Cerebellar cortex (tissue), 1 donor: ENCODE measurements around the gene MAD1L1.
"Not testable (repeated sequence)": the region's sequence is repeated elsewhere in the genome, so short reads cannot be mapped to it uniquely, and the experiment has no call there.

ENCODE experiments used
- DNase-seq: peaks from one replicate; pipeline ENCODE4 v3.0.0-alpha.2; 2015; ENCODE audit warnings: low spot score

MAD1L1 gene

DNA sequence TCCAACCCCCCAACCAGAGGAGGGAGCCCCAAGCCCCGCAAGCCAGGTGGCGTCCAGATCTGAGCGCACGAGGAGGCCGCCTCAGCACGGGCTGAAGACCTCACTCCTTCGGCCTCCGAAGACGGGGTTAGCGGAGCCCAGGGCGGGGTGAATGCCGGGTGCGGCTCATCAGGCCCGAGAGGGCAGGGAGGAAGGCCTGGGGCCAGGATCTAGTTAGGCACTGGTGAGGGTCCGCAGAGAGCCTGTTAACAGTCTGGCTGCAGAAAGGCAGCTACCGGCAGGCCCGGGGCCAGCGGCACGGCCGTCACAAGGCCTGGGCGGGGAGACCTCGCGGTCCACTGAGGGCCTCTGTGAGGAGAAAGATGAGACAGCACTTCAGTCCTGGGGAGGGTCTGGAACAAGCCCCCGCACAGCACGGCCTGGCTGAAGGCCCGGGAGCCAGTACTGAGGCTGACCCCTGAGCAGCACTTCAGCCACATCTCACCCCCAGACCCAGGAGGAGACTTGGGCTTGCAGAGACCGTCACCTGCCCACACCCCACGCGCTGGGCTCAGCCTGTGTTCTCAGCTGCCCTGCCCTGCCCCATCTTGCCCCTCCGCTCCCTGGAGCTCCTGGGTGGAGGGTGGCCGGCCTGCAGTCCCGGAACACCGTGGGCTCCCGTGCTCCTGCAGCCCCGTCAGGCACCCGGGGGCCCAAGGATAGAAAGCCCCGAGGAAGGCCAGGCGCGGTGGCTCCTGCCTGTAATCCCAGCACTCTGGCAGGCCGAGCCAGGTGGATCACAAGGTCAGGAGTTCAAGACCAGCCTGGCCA, 369.4 kb downstream of the MAD1L1 start:
- DNase-seq: no peak

DNA sequence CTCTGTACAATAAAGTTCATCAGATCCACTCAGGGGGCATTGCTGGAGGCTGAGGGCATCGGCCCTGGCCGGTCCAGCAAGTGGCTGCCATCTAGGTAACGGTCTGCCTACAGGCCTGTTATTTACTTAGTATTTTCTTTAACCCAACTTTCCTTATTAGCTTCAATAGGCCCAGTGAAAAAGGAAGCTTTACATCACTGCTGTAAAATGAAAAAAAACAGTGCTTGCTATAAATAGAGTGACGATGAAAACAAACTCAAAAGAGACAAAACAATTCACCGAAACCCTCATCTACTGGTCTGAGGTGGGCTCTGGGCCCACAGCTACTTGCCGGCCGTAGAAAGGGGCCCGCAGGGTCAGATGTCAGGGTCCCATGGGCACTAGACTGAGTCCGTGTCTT, 370.2 kb downstream of the MAD1L1 start:
- DNase-seq: no peak

DNA sequence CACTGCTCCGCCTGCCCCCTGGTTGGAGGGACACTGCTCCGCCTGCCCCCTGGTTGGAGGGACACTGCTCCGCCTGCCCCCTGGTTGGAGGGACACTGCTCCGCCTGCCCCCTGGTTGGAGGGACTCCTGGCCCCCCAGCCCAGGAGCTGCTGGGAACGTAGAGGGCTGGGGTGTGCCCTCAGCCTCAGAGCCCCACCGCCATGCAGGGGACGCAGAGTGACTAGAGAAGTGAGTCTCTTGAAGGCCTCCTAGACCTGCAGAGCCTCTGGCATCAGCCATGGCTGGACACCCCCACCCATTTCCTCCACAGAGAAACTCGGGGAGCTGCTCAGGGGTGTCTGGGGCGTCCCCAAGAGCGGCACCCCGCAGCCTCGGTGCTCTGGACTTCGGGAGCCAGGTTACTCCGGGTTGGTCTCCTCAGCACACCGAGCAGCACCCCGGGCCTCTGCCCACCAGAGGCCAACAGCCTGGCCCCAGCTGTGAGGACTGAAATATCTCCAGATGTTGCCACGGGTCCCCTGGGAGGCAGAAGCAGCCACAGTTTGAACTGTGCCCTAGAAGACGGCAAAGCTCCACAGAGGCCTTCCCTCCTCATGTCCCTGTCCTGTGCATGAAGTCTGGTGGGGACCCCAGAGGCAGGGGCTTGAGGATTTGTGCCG, 370.8 kb downstream of the MAD1L1 start:
- DNase-seq: no peak

DNA sequence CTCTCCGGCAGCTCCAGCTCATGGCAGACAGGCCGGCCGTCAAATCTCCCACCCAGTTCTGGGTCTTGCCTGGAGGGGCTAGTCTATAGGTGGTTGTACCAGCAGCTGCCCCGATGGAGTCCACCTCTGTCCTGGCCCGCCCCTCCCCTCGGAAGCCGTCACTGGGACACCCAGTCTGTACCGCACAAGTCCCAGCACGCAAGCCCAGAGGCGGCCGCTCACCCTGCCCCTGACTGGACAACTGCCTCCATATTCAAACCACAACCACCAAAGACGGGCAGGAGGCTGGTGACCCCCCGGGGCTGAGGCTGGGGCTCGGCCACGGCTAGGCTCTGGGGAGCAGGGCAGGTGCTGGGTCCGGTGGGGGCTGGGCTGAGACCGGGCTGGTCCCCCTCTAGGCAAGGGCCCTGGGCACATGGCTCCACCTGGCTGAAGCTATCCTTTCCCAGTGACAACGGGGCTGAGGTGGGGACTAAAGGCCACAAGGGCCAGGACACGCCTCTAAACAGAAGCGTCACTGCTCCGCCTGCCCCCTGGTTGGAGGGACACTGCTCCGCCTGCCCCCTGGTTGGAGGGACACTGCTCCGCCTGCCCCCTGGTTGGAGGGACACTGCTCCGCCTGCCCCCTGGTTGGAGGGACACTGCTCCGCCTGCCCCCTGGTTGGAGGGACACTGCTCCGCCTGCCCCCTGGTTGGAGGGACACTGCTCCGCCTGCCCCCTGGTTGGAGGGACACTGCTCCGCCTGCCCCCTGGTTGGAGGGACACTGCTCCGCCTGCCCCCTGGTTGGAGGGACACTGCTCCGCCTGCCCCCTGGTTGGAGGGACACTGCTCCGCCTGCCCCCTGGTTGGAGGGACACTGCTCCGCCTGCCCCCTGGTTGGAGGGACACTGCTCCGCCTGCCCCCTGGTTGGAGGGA, 371.6 kb downstream of the MAD1L1 start:
- not testable (repeated sequence) for DNase-seq

DNA sequence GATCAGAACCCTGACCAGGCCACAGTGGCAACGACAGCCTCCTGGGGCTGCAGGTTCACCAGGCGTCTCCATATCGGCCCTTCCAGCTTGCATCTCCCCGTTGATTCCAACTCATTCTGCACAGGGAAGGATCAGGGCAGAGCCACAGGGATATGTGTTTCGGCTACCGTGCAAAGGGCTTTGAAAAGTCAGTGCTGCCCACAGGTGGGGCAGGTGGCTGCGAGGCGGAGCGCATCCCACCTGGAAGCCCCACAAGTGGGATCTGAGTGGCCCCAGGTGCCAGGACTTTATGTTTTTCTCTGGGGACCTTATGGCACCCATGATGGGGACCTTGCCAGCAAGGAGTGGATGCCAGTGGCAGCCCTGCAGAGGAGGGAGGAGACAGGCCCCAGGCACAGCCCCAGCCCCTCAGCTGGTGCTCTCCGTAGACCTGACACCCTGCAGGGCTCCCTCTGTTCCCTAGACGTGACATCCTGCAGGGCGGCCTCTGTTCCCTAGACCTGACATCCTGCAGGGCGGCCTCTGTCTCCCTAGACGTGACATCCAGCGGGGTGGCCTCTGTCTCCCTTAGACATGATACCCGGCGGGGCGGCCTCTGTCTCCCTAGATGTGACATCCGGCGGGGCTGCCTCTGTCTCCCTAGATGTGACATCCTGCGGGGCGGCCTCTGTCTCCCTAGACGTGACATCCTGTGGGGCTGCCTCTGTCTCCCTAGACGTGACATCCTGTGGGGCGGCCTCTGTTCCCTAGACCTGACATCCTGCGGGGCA, 373.3 kb downstream of the MAD1L1 start:
- DNase-seq: no peak

DNA sequence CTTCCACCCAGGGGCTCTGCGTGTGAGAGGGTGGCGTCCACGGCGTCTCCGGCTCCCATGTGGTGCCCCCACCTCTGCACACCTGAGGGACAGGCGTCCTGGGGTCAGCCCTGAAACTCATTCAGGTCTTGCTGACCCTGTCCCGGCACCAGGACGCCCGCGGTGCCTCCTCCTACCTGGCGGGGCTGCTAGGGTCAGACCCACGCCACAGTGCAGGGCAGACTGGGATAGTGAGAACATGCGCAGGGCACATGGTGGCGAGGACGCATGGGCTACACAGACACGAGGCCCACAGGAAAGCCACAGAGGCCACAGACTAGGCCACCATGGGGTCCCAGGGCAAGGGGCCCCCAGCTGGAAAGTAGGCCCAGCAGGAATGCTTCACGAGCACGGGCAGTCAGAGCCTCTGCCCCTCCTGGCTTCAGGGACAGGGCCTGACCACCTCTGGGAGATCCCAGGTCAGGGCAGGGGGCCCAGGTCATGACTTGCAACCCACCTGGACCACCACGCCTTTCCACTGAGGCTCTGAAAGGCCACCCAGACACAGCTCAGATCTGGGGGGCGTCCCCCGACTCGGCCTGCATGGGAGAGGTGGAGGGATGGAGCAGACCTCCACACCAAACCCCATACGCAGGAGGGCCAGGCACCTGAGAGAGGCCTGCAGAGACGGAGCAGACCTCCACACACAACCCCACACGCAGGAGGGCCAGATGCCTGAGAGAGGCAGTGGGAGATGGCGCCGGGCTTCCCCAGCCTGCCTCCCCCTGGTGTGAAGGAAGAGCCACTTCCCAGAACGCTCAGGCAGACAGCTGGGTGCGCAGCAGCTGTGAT, 374.1 kb downstream of the MAD1L1 start:
- no peak for DNase-seq

DNA sequence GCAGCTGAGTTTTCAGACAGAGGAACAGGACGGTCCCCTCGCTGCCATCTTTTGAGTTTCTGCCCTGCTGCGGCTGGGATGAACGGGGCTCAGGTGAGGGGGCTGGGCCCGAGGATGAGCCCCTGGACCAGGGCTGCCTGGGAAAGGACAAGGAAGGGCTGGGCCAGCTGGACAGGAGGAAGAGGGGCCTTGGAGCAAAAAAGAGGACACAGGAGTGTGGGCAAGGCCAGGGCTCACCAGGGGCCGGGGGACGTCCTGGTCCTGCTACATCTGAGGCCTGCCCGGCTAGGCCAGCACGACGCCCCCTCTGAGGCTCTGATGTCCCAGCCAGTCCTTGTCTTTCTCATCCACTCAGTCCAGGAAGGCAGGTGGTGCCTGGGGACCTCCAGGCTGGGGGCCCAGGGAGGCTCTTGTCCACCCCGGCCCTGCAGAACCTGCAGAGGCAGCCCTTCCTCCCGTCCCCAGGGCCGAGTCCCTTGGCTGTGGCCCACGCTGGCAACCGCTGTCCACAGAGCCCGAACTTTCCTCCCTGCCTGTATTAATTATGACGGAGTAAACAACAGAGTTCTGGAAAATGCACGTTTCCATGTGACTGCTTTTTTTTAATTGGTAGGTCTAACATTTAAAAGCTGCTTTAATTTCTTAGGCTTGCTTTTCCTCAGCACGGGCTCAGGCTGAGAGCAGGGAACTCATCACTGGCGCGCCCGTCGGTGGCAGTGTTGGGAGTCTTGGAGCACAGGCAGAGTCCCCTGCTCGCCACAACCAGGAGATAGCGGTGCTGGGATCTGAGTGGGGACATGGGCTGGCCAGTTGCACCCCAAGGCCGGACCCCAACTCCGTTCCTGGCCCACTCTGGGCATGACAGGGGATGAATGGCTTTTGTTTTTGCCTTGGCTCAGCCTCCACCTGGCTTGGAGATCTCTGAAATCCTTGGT, 375.0 kb downstream of the MAD1L1 start:
- no peak for DNase-seq

DNA sequence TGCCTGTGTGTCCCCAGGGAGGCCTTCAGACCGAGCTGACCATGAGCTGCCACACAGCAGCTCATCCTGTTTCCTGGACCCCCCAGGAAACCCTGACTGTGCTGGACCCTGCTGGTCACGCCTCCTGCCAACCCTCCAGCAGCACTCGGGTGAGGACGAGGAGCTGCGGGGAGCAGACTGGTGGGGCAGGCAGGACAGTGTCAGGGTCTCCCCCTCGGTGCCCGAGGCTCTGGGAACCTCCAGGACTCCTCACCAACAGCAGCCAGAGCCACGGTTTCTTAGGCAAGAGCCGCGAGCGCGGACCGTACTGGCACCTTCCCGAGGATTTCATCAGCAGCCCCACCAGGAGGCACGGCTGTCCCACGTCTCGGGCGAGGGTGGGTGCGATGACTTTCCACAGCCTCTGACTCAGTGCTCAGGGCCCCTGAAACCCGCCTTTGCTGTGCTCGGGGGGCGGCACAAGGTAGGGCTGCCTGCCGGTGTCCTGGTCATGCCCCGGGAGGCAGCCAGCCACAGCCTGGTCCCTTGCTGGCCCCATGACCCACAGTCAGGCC, 375.8 kb downstream of the MAD1L1 start:
- DNase-seq: no peak

DNA sequence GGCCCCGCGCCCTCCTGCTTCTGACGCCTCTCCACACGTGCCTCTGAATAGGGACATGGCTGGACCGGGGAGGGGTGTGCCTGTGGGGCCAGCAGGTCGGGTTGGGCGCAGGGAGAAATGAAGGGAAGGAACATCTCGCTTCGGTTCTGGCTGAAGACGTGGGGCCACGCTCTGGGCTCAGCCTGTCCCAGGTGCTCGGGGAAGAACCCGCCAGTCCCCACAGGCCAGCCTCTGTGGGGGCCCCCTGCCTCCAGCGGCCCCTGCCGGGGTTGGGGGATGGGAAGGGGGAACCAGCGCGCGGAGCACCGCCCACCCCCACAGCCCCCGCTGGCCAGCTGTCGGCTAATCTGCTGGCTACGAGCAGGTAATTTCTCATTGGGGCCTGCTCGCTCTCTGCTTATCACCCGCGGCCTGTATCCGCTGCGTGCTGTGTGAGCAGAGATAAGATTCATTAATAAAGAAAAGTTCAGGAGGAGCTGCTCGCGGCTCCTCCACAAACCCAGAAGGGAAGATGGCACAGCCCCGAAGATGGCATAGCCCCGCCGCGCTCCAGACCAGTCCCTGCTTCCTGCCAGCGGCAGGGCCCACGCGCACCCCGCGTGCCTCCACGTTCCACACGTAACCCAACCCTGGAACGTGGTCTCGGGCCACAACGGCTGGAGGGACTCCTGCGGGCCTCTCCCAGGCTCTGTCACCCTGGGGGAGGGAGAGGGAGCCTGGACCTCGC, 376.4 kb downstream of the MAD1L1 start:
- DNase-seq: no peak

DNA sequence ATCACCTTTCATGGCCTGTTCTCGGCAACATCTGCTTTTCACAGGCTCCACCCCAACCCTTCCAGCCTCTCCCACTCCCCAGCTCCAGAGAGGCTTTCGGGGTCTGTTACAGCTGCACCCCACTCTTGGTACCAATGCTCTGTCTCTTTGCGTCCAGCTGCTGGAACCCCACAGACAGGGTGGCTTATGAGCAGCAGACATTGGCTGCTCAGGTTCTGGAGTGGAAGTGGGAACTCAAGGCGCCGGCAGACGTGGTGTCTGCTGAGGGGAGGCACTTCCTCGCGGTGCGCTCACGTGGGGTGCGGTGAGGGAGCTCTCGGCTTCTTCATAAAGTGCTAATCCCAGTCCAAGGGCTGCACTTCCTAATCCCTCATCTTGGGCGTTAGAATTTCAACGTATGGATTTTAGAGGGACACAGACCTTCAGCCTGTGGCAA, 377.0 kb downstream of the MAD1L1 start:
- no peak for DNase-seq

DNA sequence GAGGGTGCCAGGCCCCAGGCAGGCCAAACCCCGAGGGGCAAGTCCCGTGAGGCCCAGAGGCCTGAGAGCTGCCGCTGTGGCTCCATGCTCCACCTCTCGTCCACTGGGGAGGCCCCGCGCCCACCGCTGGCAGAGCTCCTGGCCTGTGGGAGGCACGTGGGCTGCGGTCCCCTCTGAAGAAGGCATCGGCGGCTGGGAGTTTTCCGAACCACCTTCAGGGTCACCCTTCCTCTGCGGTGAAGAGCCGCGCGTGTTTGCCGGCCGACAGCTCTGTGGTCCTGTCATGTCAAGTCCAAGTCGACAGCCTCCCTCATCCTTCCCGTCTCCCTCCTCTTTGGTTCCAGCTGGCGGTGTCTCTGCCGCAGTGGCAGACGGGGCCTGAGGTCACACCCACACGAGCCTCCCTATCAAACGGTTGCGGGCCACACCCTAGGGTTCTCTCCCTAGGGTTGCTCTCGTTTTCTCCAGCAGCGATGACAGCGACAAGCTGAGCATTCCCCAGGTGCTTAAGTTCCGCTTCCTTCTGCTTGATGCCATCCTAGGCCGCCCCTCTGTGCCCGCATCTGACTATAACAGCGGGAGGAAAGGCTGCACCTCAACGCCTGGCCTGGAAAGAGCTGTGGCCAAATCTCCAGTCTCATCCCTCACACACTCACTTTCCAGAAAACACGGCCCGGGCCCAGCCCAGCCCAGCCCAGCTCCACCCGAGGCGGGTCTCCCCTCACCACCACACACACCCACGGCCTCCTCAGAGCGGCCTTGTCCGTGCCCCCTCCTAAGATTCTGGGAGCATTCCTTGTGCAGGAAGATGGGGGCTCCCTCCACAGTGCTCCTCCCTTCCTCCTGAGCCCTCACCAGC, 377.6 kb downstream of the MAD1L1 start:
- DNase-seq: no peak

DNA sequence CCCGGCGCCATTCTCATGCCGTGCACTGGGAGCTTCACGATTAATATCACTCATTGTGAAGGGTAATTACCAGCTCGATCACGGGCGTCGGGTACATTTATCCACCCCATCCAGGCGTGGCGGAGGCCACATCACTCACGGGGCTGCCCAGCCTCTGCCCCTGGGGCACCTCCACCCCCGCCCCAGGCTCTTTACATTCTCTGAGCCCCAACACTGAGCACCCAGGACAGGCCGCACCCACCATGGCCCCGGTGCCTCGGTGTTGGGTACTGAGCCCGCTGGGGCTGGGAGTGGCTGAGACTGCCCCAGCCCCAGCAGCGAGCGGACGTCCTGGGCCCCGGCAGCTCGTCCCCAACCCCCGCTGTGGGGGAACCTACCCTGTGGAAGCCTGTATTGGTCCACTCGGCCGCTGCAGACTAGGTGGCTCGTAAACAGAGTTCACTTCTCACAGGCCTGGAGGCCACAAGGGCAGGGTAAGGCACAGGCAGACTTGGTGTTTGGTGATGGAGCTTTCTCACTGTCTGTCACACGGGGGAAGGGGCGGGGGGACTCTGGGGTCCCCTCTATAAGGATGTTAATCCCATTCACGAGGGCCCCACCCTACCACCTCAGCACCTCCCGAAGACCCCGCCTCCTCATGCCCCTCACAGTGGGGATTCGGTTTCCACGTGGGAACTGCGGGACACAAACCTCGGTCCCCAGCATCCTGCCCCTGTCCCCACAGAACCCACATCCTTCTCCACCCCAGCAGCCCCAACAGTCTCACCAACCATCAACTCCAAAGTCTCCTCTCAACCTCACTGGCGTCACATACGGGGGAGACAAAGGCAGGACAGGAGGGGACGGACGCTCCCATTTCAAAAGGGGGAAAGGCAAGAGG, 378.5 kb downstream of the MAD1L1 start:
- DNase-seq: no peak

DNA sequence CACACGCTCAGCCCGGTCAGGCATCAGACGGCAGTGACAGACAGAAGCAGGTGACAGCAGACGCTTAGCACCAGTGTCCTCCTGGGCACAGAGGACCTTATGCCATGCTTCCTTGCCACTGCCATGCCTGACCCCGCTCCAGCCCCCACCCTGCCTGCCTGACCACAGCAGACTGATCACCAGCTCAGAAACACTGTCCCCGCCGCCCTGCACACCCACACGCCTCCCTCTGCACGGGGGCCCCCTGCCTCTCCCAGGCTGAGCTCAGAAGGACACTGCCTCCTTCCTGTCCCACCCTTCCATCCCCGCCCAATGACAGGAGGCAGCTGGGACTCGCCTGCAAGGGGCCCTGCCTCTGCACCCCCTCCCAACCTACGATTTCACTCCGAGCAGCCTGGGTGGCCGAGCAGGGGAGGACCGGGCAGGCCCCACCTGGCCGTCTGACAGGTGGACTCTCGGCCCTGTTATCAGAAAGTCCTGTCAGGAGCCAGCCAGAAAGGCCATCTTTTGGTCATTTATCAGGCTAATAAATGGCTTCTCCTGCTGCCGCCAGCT, 379.2 kb downstream of the MAD1L1 start:
- no peak for DNase-seq

DNA sequence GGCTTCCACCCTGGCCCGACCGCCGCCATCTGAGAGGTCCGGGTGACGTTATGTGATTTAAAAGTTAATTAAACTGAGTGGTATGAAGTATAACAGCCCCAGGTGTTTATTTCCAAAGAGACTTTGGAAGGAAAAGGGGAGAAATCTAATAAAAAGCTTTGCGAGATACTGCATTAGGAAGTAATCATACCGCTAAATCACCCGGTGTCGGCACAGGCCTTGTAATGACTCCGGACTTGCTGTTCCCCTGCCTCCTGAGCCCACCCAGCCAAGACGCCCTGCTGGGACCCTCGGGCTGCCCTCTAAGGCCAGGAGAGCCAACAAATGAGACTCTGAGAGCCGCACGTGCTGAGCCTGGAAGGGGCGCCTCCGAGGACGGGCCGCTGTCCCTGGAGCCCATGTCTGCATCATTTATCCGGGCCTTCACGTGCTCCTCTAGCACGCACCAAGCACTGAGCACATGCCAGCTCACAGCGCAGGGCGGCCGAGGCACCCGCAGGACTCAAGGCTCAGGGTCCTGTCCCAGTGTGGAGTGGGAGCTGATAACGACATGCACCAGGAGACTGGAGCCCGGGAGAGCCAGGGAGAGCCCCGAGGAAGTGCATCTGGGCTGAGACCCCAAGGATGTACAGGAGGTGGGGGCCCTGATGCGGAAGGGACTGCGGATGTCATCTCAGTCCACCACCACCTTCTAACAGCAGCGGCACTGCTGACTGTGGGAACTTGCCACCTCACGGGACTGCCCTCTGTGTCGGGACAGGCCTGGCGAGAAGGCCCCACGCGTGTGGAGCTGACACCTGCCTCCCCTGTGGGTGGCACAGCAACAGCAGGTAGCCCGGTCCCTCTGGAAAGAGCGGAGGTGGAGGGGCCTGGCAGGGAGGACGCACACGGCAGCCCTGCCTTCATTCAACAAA, 380.0 kb downstream of the MAD1L1 start:
- no peak for DNase-seq
